PFSK-1 (cell line): ENCODE measurements around the gene DYNC1I2.

Experiments used
- FOXP2 ChIP-seq: optimal IDR thresholded peaks from 2 replicates; pipeline ENCODE3; 2011; ENCODE audit warnings: borderline replicate concordance, control low read depth, inconsistent platforms; ENCODE audit not compliant: insufficient read depth; ENCODE audit errors: extremely low read length, extremely low read depth
- POLR2AphosphoS5 ChIP-seq: IDR thresholded peaks from 2 replicates; pipeline ENCODE4 v1.6.1; 2012; ENCODE audit warnings: low read depth, mild to moderate bottlenecking, control low read depth, low read length, moderate library complexity
- REST ChIP-seq, 2 experiments: IDR thresholded peaks; 2 replicates each; pipeline versions ENCODE4 v1.6.1 to v1.8.0; 2011 to 2012; ENCODE audit warnings: low read depth in 2 of 2, low read length in 2 of 2, control low read depth in 1 of 2, inconsistent platforms in 1 of 2, mild to moderate bottlenecking in 1 of 2, moderate library complexity in 1 of 2; ENCODE audit not compliant: insufficient read depth in 1 of 2
- SIN3A ChIP-seq: IDR thresholded peaks from 2 replicates; pipeline ENCODE4 v1.6.1; 2012; ENCODE audit warnings: mild to moderate bottlenecking, low read length, moderate library complexity, borderline replicate concordance; ENCODE audit not compliant: insufficient read depth
- TAF1 ChIP-seq: IDR thresholded peaks from 2 replicates; pipeline ENCODE4 v1.6.1; 2012; ENCODE audit warnings: low read length, control low read depth, borderline replicate concordance; ENCODE audit not compliant: insufficient read depth

The DYNC1I2 gene

GRCh38 chr2:171673905-171674304 is 13.4 kb upstream of the DYNC1I2 start:
- TF ChIP-seq POLR2AphosphoS5: no peak
- no peak for TF ChIP-seq SIN3A
- no peak for TF ChIP-seq REST (IDR thresholded peaks at IDR 0.05; ENCODE audit: insufficient read depth in 1 of 2, low read depth in 2 of 2, low read length in 2 of 2)
- no peak for TF ChIP-seq TAF1
- no peak for TF ChIP-seq FOXP2

- TF ChIP-seq POLR2AphosphoS5: no peak
Measured at GRCh38 chr2:171675810-171676345, 11.4 kb upstream of the DYNC1I2 start.

- no peak for TF ChIP-seq FOXP2
- TF ChIP-seq REST (IDR thresholded peaks at IDR 0.05; ENCODE audit: insufficient read depth in 1 of 2, low read depth in 2 of 2, low read length in 2 of 2): no peak
- TF ChIP-seq POLR2AphosphoS5: no peak
- no peak for TF ChIP-seq TAF1
- TF ChIP-seq SIN3A: no peak
Measured at GRCh38 chr2:171678619-171679018, 8.7 kb upstream of the DYNC1I2 start.

- no peak for TF ChIP-seq TAF1
- TF ChIP-seq FOXP2: no peak
- TF ChIP-seq REST (IDR thresholded peaks at IDR 0.05; ENCODE audit: insufficient read depth in 1 of 2, low read depth in 2 of 2, low read length in 2 of 2): no peak
- no peak for TF ChIP-seq SIN3A
- no peak for TF ChIP-seq POLR2AphosphoS5
Measured at GRCh38 chr2:171688129-171688465, 828 bp downstream of the DYNC1I2 start.

- no peak for TF ChIP-seq TAF1
- TF ChIP-seq FOXP2: no peak
- no peak for TF ChIP-seq SIN3A
- TF ChIP-seq POLR2AphosphoS5: no peak
- no peak for TF ChIP-seq REST (IDR thresholded peaks at IDR 0.05; ENCODE audit: insufficient read depth in 1 of 2, low read depth in 2 of 2, low read length in 2 of 2)
Measured at GRCh38 chr2:171692331-171692730, 5.1 kb downstream of the DYNC1I2 start.
